K562 (cell line): Measurements from ENCODE around the gene KCP. TPM values are rescaled to one million over a fixed set of nuclear protein-coding genes. Genes with fewer than 3 reads are reported as not detected.
A peak's percentile ranks its signal among the peaks of the same experiment; 100 is the strongest.

ENCODE experiments used
- ATAC-seq: fragments of 200-7000 bp; cut with Tn5 transposase; 3 replicates; pipeline ENCODE4 v1.9.1; 2020; ENCODE audit warnings: moderate library complexity
- BruUV-seq: library from RNA; stranded (reverse); fragments of 400-500 nt; replicated peaks from 2 replicates; lab custom pipeline; 2021; lab: Mats Ljungman, UMichigan
- CTCF ChIA-PET: fragments of 300-600 bp; formaldehyde crosslinking; extraction: SDS; loops from one replicate; lab custom pipeline; 2021; ENCODE audit warnings: low intra/inter-chr PET ratio; lab: Yijun Ruan, JAX
- POLR2A ChIA-PET: fragments of 300-600, 350-650 bp; sonication (Branson Sonifier 250); formaldehyde crosslinking; extraction: SDS; loops from one replicate; lab custom pipeline; 2021; ENCODE audit warnings: antibody characterized with exemption, inconsistent platforms; lab: Yijun Ruan, JAX
- DNase-seq, 4 experiments: peaks; one replicate each; pipeline versions ENCODE4 v3.0.0 to v3.0.0-alpha.2; 2011 to 2018; ENCODE audit warnings: low spot score in 3 of 4, mixed read lengths in 3 of 4; ENCODE audit errors: extremely low read depth in 1 of 4
- FAIRE-seq: peaks from 2 replicates; lab custom pipeline; 2011; peaks lifted over from hg19 to GRCh38; lab: Jason Lieb, UNC
- H2AFZ ChIP-seq: 2 replicates; pipeline ENCODE4 v1.6.0; 2011; ENCODE audit warnings: low read depth, low read length, control low read depth, inconsistent platforms
- H3K27ac ChIP-seq: fragments of 200-600 bp; 3 replicates; pipeline ENCODE4 v1.8.0; 2011; ENCODE audit warnings: low read depth, mild to moderate bottlenecking, control low read depth, inconsistent platforms, low read length, moderate library complexity, mixed read lengths; ENCODE audit errors: extremely low read depth
- H3K27me3 ChIP-seq, 2 experiments: fragments of 300-600 bp in 1 of 2; 2 replicates in 1 of 2; 3 replicates in 1 of 2; pipeline versions ENCODE4 v1.6.0 to v1.8.0; 2011; ENCODE audit warnings: inconsistent platforms in 2 of 2, low read length in 2 of 2, mild to moderate bottlenecking in 1 of 2, mixed read lengths in 1 of 2, moderate library complexity in 1 of 2; ENCODE audit not compliant: control insufficient read depth in 2 of 2, insufficient read depth in 2 of 2
- H3K36me3 ChIP-seq: fragments of 300-600 bp; 3 replicates; pipeline ENCODE4 v1.8.0; 2011; ENCODE audit warnings: mild to moderate bottlenecking, low read length, inconsistent platforms; ENCODE audit not compliant: control insufficient read depth, insufficient read depth
- H3K4me1 ChIP-seq, 2 experiments: fragments of 200-600 bp in 1 of 2; replicated peaks in 1 of 2; 2 replicates in 1 of 2; 3 replicates in 1 of 2; pipeline versions ENCODE4 v1.5.1 to v1.8.0; 2011; ENCODE audit warnings: inconsistent platforms in 2 of 2, low read length in 2 of 2, mild to moderate bottlenecking in 1 of 2, mixed read lengths in 1 of 2, moderate library complexity in 1 of 2; ENCODE audit not compliant: control insufficient read depth in 2 of 2, insufficient read depth in 2 of 2
- H3K4me2 ChIP-seq: 2 replicates; pipeline ENCODE4 v1.6.1; 2011; ENCODE audit warnings: low read length, control low read depth, inconsistent platforms, mixed read lengths; ENCODE audit not compliant: insufficient read depth
- H3K4me3 ChIP-seq: fragments of 200-600 bp; sonication (generic), shearing (Covaris generic); 2 replicates; pipeline ENCODE4 v1.5.1; 2016; ENCODE audit warnings: control low read depth, inconsistent platforms
- H3K79me2 ChIP-seq: fragments of 200-600 bp; 3 replicates; pipeline ENCODE4 v1.8.0; 2011; ENCODE audit warnings: low read length, inconsistent platforms; ENCODE audit not compliant: control insufficient read depth, insufficient read depth
- H3K9ac ChIP-seq, 2 experiments: 2 replicates each; pipeline versions ENCODE4 v1.6.0 to v1.6.1; 2011; ENCODE audit warnings: low read depth in 2 of 2, low read length in 2 of 2, control low read depth in 1 of 2, inconsistent platforms in 1 of 2, mild to moderate bottlenecking in 1 of 2, mixed read lengths in 1 of 2; ENCODE audit not compliant: insufficient read depth in 1 of 2
- H3K9me1 ChIP-seq: one replicate; pipeline ENCODE4 v1.6.0; 2011; ENCODE audit warnings: inconsistent platforms, mild to moderate bottlenecking, low read length, moderate library complexity; ENCODE audit not compliant: control insufficient read depth, insufficient read depth
- H3K9me3 ChIP-seq: replicated peaks from 2 replicates; pipeline ENCODE4 v1.5.1; 2011; ENCODE audit warnings: low read depth, low read length, inconsistent platforms; ENCODE audit not compliant: control insufficient read depth, insufficient read depth
- H4K20me1 ChIP-seq: replicated peaks from 2 replicates; pipeline ENCODE4 v1.6.1; 2011; ENCODE audit warnings: low read length, inconsistent platforms, mixed read lengths; ENCODE audit not compliant: control insufficient read depth, insufficient read depth
- CCAR2 ChIP-seq: fragments of 200-400 bp; formaldehyde crosslinking; IDR thresholded peaks from 2 replicates; pipeline ENCODE4 v1.6.1; 2017; ENCODE audit warnings: mild to moderate bottlenecking, low read depth, low read length
- EZH2 ChIP-seq: IDR thresholded peaks from 2 replicates; pipeline ENCODE4 v1.6.1; 2012; ENCODE audit warnings: low read depth, mild to moderate bottlenecking, inconsistent platforms, low read length, borderline replicate concordance
- GABPB2 ChIP-seq: fragments of 250-450 bp; sonication (Bioruptor Pico); conservative IDR thresholded peaks from 2 replicates; pipeline ENCODE4 v1.5.1; 2021; ENCODE audit warnings: mild to moderate bottlenecking
- HMG20A ChIP-seq: fragments of 450-650 bp; formaldehyde crosslinking; conservative IDR thresholded peaks from 2 replicates; pipeline ENCODE4 v1.4.0; 2020; ENCODE audit warnings: mild to moderate bottlenecking, mixed read lengths
- ILF3 ChIP-seq: fragments of 450-650 bp; IDR thresholded peaks from 2 replicates; pipeline ENCODE4 v1.6.1; 2018; ENCODE audit warnings: antibody characterized with exemption, mild to moderate bottlenecking, moderate library complexity, borderline replicate concordance
- ILK ChIP-seq: fragments of 450-650 bp; IDR thresholded peaks from 2 replicates; pipeline ENCODE4 v1.6.1; 2016; ENCODE audit warnings: missing genetic modification characterization, low read depth, mild to moderate bottlenecking, missing compliant biosample characterization, moderate library complexity, borderline replicate concordance
- LCOR ChIP-seq: sonication (generic); formaldehyde crosslinking; IDR thresholded peaks from 2 replicates; pipeline ENCODE4 v1.8.0; 2022; ENCODE audit warnings: mild to moderate bottlenecking, missing genetic modification reagents
- MEF2A ChIP-seq: IDR thresholded peaks from 2 replicates; pipeline ENCODE4 v1.6.1; 2011; ENCODE audit warnings: low read depth, mild to moderate bottlenecking, low read length, moderate library complexity; ENCODE audit not compliant: control insufficient read depth
- NFIC ChIP-seq: fragments of 450-650 bp; IDR thresholded peaks from 2 replicates; pipeline ENCODE4 v1.6.1; 2017; ENCODE audit warnings: mild to moderate bottlenecking, inconsistent platforms
- OTX1 ChIP-seq: fragments of 450-650 bp; formaldehyde crosslinking; IDR thresholded peaks from 2 replicates; pipeline ENCODE4 v1.4.0; 2022; ENCODE audit warnings: mild to moderate bottlenecking
- PCBP1 ChIP-seq: fragments of 200-400 bp; formaldehyde crosslinking; IDR thresholded peaks from 2 replicates; pipeline ENCODE4 v1.6.1; 2018; ENCODE audit warnings: mild to moderate bottlenecking, low read depth, low read length; ENCODE audit not compliant: poor library complexity, severe bottlenecking
- TARDBP ChIP-seq: fragments of 450-650 bp; IDR thresholded peaks from 2 replicates; pipeline ENCODE4 v1.6.1; 2016
- TEAD4 ChIP-seq, 2 experiments: sonication (generic) in 1 of 2; formaldehyde crosslinking in 1 of 2; IDR thresholded peaks; 2 replicates each; pipeline versions ENCODE4 v1.6.1 to v1.8.0; 2012 to 2022; ENCODE audit warnings: borderline replicate concordance in 1 of 2, inconsistent platforms in 1 of 2, low read length in 1 of 2, mild to moderate bottlenecking in 1 of 2, missing genetic modification reagents in 1 of 2
- ZBTB1 ChIP-seq: sonication (generic); formaldehyde crosslinking; IDR thresholded peaks from 2 replicates; pipeline ENCODE4 v1.8.1; 2023; ENCODE audit warnings: missing genetic modification reagents, low read depth, mild to moderate bottlenecking, borderline replicate concordance
- ZNF282 ChIP-seq: sonication (generic); formaldehyde crosslinking; IDR thresholded peaks from 2 replicates; pipeline ENCODE4 v1.8.1; 2023; ENCODE audit warnings: missing genetic modification reagents
- WGBS: fragments of 100-300 bp; shearing (Covaris generic); methylation state at CpG from one replicate; pipeline ENCODE4 v1.1.6; 2016; ENCODE audit warnings: low coverage, mixed read lengths; ENCODE audit not compliant: insufficient coverage; ENCODE audit errors: missing lambda C conversion rate; 5-methylcytosine and 5-hydroxymethylcytosine counted together
- in situ Hi-C: fragments of 300-500 bp; cut with MboI; formaldehyde crosslinking; loops from 4 replicates; pipeline ENCODE4 v1.15.0; 2018; ENCODE audit warnings: inconsistent platforms, mixed read lengths
- intact Hi-C: fragments of 100-400 bp; cut with micrococcal nuclease; formaldehyde crosslinking; loops from 2 replicates; pipeline ENCODE4 v1.14.2; 2022
- polyA plus RNA-seq, 8 experiments: library from polyadenylated mRNA; depleted of rRNA in 4 of 8; stranded (reverse) in 5 of 8; unstranded in 3 of 8; fragments of >200 nt; fragmentation: Nextera tagmentation in 2 of 8; fragmentation: Illumina TruSeq in 1 of 8; extraction: Ambion mirVana in 2 of 8; extraction: Trizol in 1 of 8; gene quantifications; 2 replicates each; pipeline versions ENCODE4 v1.2.1 to v1.2.3, GENCODE V29; 2011 to 2014; ENCODE audit warnings: inconsistent platforms in 1 of 8, missing spikeins in 1 of 8
- total RNA-seq, 7 experiments: library from RNA; depleted of rRNA in 6 of 7; stranded (reverse); fragments of >200 nt in 6 of 7; fragmentation: Illumina TruSeq in 2 of 7; extraction: Trizol in 2 of 7; gene quantifications; 2 replicates each; pipeline versions ENCODE4 v1.2.1 to v1.2.3, GENCODE V29; 2011 to 2021; ENCODE audit warnings: low replicate concordance in 1 of 7
- TF ChIP-seq, protein P1 (sequence below): fragments of 450-650 bp; conservative IDR thresholded peaks from 2 replicates; pipeline ENCODE4 v1.6.1; 2016; ENCODE audit warnings: missing genetic modification characterization, low read depth, mild to moderate bottlenecking, missing compliant biosample characterization, moderate library complexity
- TF ChIP-seq, protein P2 (sequence below): fragments of 200-800 bp; sonication (Bioruptor generic); IDR thresholded peaks from 2 replicates; pipeline ENCODE4 v1.6.1; 2017; ENCODE audit warnings: missing genetic modification characterization, missing compliant biosample characterization
- TF ChIP-seq, protein P3 (sequence below): fragments of 250-450 bp; sonication (Bioruptor Pico); IDR thresholded peaks from 2 replicates; pipeline ENCODE4 v1.8.0; 2022; ENCODE audit warnings: inconsistent platforms, mild to moderate bottlenecking, moderate library complexity, borderline replicate concordance

KCP gene
- total and polyA plus RNA-seq, 9 of the 15 experiments (the other 6 are each of a cell fraction or from before 2014, with no cell fraction given), result 0.06 to 0.17 (median 0.12) TPM; not detected in 3

DNA sequence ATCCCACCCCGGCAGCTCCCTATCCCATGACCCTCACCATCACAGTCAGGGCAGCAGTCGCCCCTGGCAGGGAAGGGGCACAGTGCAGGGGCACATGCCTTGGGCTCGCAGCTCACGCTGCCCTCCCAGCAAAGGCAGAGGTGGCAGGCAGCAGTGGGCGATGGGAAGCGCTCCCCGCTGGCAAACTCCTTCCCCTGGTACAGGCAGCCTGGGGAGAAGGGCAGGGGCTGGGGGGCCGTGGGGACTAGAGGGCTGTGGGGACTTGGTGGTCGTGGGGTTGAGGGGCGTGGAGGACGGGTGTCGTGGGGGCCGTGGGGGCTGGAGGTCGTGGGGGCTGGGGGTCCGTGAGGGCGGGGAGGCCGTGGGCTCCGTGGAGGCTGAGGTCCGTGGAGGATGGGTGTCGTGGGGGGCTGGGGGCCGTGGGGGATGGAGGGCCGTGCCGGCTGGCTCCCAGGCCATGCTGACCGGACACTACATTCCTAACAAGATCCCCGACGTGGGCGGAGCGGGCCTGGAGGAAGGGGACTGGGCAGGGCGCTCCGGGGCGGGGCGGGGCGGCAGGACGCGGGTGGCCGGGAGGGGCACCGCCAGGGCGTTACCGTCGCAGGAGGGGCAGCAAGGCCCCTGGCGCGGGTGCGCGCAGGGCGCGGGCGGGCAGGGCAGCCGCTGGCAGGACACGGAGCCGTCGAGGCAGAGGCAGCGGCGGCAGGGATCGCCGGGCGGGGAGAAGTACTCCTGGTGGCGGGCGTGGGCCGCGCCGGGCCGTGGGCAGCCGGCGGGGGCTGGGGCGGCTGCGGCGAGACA is 20.0 kb downstream of the KCP start:
- intact Hi-C loops (no loop called here), in situ Hi-C loops (no loop called here)
- Histone ChIP-seq H3K4me3 (peak overlapping the region; percentile 24; the same call in 1 of the 2 replicates), H3K9ac (peak overlapping the region in 1 of 2 experiments; percentile 87; a peak in 3 of 4 replicates), H3K27me3 (peaks cover 14 to 49% of the 10 kb centered on the region in 2 experiments), H3K27ac (no peak overlapping the region), H3K36me3 (no peaks in the 10 kb centered on the region), H3K4me2 (peak overlapping the region; percentile 45; the same call in 1 of the 2 replicates), H2AFZ (peak overlapping the region; percentile 57), H3K9me3 (peaks cover 4% of the 10 kb centered on the region), H4K20me1 (no peaks in the 10 kb centered on the region; the same call in 1 of the 2 replicates), H3K9me1 (no peaks in the 10 kb centered on the region), H3K4me1 (peaks cover 0 to 53% of the 10 kb centered on the region in 2 experiments; a peak in 3 of 5 replicates), H3K79me2 (no peaks in the 10 kb centered on the region)
- DNase-seq (peak in 2 of 4 experiments; percentile 90 to 91), FAIRE-seq (no peak), ATAC-seq (peak; percentile 30)
- 12% methylated on average over 38 of the region's 67 CpGs for WGBS
- BruUV-seq, result no TSS peak
- POLR2A ChIA-PET, result interaction anchor here (1.2 kb wide), 1 partner anchor 201 kb away, joined by 3 read pairs; no protein-coding TSS in a partner anchor
- CTCF ChIA-PET, result no interaction called here
- TF ChIP-seq ZNF282 (no peak), LCOR (CRISPR knock-in tag) (no peak), HMG20A (CRISPR knock-in tag) (no peak), GABPB2 (no peak), ILF3 (no peak), TEAD4 (IDR thresholded peaks at IDR 0.05; ENCODE audit: low read length) (no peak), TEAD4 (CRISPR knock-in tag; IDR thresholded peaks at IDR 0.05; ENCODE audit: borderline replicate concordance) (no peak), CCAR2 (no peak), ILK (tag) (no peak), OTX1 (CRISPR knock-in tag) (no peak), PCBP1 (peak; percentile 39), MEF2A (no peak), TARDBP (no peak), NFIC (no peak), EZH2 (no peak), ZBTB1 (CRISPR knock-in tag) (no peak)
- TF ChIP-seq, protein P1, sequence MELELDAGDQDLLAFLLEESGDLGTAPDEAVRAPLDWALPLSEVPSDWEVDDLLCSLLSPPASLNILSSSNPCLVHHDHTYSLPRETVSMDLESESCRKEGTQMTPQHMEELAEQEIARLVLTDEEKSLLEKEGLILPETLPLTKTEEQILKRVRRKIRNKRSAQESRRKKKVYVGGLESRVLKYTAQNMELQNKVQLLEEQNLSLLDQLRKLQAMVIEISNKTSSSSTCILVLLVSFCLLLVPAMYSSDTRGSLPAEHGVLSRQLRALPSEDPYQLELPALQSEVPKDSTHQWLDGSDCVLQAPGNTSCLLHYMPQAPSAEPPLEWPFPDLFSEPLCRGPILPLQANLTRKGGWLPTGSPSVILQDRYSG (tag), result no peak
- TF ChIP-seq, protein P2, sequence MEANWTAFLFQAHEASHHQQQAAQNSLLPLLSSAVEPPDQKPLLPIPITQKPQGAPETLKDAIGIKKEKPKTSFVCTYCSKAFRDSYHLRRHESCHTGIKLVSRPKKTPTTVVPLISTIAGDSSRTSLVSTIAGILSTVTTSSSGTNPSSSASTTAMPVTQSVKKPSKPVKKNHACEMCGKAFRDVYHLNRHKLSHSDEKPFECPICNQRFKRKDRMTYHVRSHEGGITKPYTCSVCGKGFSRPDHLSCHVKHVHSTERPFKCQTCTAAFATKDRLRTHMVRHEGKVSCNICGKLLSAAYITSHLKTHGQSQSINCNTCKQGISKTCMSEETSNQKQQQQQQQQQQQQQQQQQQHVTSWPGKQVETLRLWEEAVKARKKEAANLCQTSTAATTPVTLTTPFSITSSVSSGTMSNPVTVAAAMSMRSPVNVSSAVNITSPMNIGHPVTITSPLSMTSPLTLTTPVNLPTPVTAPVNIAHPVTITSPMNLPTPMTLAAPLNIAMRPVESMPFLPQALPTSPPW (CRISPR knock-in tag), result peak; percentile 25; the same call in 1 of the 2 replicates
- TF ChIP-seq, protein P3, sequence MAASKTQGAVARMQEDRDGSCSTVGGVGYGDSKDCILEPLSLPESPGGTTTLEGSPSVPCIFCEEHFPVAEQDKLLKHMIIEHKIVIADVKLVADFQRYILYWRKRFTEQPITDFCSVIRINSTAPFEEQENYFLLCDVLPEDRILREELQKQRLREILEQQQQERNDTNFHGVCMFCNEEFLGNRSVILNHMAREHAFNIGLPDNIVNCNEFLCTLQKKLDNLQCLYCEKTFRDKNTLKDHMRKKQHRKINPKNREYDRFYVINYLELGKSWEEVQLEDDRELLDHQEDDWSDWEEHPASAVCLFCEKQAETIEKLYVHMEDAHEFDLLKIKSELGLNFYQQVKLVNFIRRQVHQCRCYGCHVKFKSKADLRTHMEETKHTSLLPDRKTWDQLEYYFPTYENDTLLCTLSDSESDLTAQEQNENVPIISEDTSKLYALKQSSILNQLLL, result no peak
